Mesodermal cell (in vitro differentiated cells): ENCODE measurements around the gene SFTPA2.
"Not testable (repeated sequence)": the region's sequence is repeated elsewhere in the genome, so short reads cannot be mapped to it uniquely, and the experiment has no call there.

Experiments used
- H3K27ac ChIP-seq: 2 replicates; pipeline ENCODE4 v1.7.0; 2013; ENCODE audit warnings: mild to moderate bottlenecking, low read depth, low read length, moderate library complexity; ENCODE audit not compliant: severe bottlenecking
- H3K36me3 ChIP-seq: 2 replicates; pipeline ENCODE4 v1.7.1; 2013; ENCODE audit warnings: mild to moderate bottlenecking, low read length, moderate library complexity; ENCODE audit not compliant: control insufficient read depth, insufficient read depth
- H3K4me1 ChIP-seq: one replicate; pipeline ENCODE4 v1.7.1; 2013; ENCODE audit warnings: mild to moderate bottlenecking, low read length; ENCODE audit not compliant: insufficient read depth, control insufficient read depth, poor library complexity, severe bottlenecking
- H3K4me3 ChIP-seq: 2 replicates; pipeline ENCODE4 v1.7.0; 2013; ENCODE audit warnings: low read length, control low read depth, mild to moderate bottlenecking; ENCODE audit not compliant: insufficient read depth, poor library complexity, severe bottlenecking; ENCODE audit errors: extremely low read depth
- H3K9me3 ChIP-seq: 2 replicates; pipeline ENCODE4 v1.7.1; 2013; ENCODE audit warnings: mild to moderate bottlenecking, low read length, moderate library complexity; ENCODE audit not compliant: control insufficient read depth
- WGBS, 2 experiments: methylation state at CpG; one replicate each; pipeline ENCODE4 v1.1.5; 2013; ENCODE audit warnings: missing lambda C conversion rate in 2 of 2; ENCODE audit not compliant: insufficient coverage in 2 of 2; 5-methylcytosine and 5-hydroxymethylcytosine counted together

The SFTPA2 gene

GRCh38 chr10:79559726-79560125, 481 bp downstream of the SFTPA2 start:
- Histone ChIP-seq H3K27ac (no peak overlapping the region), H3K4me3 (no peak overlapping the region), H3K36me3 (no peaks in the 10 kb centered on the region), H3K9me3 (no peaks in the 10 kb centered on the region), H3K4me1 (no peaks in the 10 kb centered on the region)
- WGBS, 2 experiments: 70 to 73% methylated on average over 2 of the region's 2 CpGs

GRCh38 chr10:79556961-79557360, 3.2 kb downstream of the SFTPA2 start:
- not testable (repeated sequence) for H3K4me1 ChIP-seq, H3K4me3 ChIP-seq, H3K27ac ChIP-seq, H3K36me3 ChIP-seq, H3K9me3 ChIP-seq
- WGBS, 2 experiments: no CpG with 5 or more reads among the region's 3 CpGs

GRCh38 chr10:79555354-79556309, 4.6 kb downstream of the SFTPA2 start:
- Histone ChIP-seq H3K36me3 (no peaks in the 10 kb centered on the region), H3K9me3 (no peaks in the 10 kb centered on the region), H3K4me1 (no peaks in the 10 kb centered on the region), H3K27ac (no peak overlapping the region), H3K4me3 (no peak overlapping the region)
- WGBS, 2 experiments: 87 to 90% methylated on average over 3 to 4 of the region's 11 CpGs

GRCh38 chr10:79552143-79552542, 8.1 kb downstream of the SFTPA2 start:
- no peaks in the 10 kb centered on the region for H3K4me1 ChIP-seq
- 85 to 94% methylated on average over 2 of the region's 2 CpGs for WGBS, 2 experiments
- no peaks in the 10 kb centered on the region for H3K36me3 ChIP-seq
- H3K9me3 ChIP-seq: no peaks in the 10 kb centered on the region
- H3K4me3 ChIP-seq: no peak overlapping the region
- no peak overlapping the region for H3K27ac ChIP-seq

GRCh38 chr10:79547973-79548372, 12.2 kb downstream of the SFTPA2 start:
- 71 to 81% methylated on average over 3 of the region's 3 CpGs for WGBS, 2 experiments
- H3K27ac ChIP-seq: no peak overlapping the region
- no peaks in the 10 kb centered on the region for H3K9me3 ChIP-seq
- H3K36me3 ChIP-seq: no peaks in the 10 kb centered on the region
- no peak overlapping the region for H3K4me3 ChIP-seq
- H3K4me1 ChIP-seq: no peaks in the 10 kb centered on the region

- WGBS, 2 experiments: no CpG with 5 or more reads among the region's 2 CpGs
- H3K9me3 ChIP-seq, H3K4me1 ChIP-seq, H3K36me3 ChIP-seq, H3K27ac ChIP-seq, H3K4me3 ChIP-seq: not testable (repeated sequence)
These were observed 13.1 kb downstream of the SFTPA2 start for GRCh38 chr10:79547128-79547527.

- H3K27ac ChIP-seq, H3K36me3 ChIP-seq, H3K9me3 ChIP-seq, H3K4me3 ChIP-seq, H3K4me1 ChIP-seq: not testable (repeated sequence)
- 100% methylated on average over 1 of the region's 3 CpGs; no CpG with 5 or more reads in 1 of the 2 experiments for WGBS, 2 experiments
These were observed 15.1 kb downstream of the SFTPA2 start for GRCh38 chr10:79544926-79545659.

- H3K27ac ChIP-seq, H3K9me3 ChIP-seq, H3K4me3 ChIP-seq, H3K36me3 ChIP-seq, H3K4me1 ChIP-seq: not testable (repeated sequence)
- WGBS, 2 experiments: 83% methylated on average over 1 of the region's 3 CpGs; no CpG with 5 or more reads in 1 of the 2 experiments
These were observed 15.8 kb downstream of the SFTPA2 start for GRCh38 chr10:79544408-79544807.

- no peaks in the 10 kb centered on the region for H3K4me1 ChIP-seq
- H3K27ac ChIP-seq: no peak overlapping the region
- no peaks in the 10 kb centered on the region for H3K36me3 ChIP-seq
- no CpG with 5 or more reads among the region's 2 CpGs for WGBS, 2 experiments
- no peaks in the 10 kb centered on the region for H3K9me3 ChIP-seq
- H3K4me3 ChIP-seq: no peak overlapping the region
These were observed 17.6 kb downstream of the SFTPA2 start for GRCh38 chr10:79542626-79543025.

GRCh38 chr10:79540930-79541329, 19.3 kb downstream of the SFTPA2 start:
- not testable (repeated sequence) for H3K4me3 ChIP-seq, H3K9me3 ChIP-seq, H3K4me1 ChIP-seq, H3K36me3 ChIP-seq, H3K27ac ChIP-seq
- WGBS, 2 experiments: no CpG with 5 or more reads among the region's 1 CpG

GRCh38 chr10:79538311-79538710, 21.9 kb downstream of the SFTPA2 start:
- H3K4me1 ChIP-seq, H3K9me3 ChIP-seq, H3K4me3 ChIP-seq, H3K36me3 ChIP-seq, H3K27ac ChIP-seq: not testable (repeated sequence)
- 85 to 90% methylated on average over 2 to 4 of the region's 6 CpGs for WGBS, 2 experiments
